Uterus (tissue), 4 donors: Measurements from ENCODE around the gene SWT1. TPM values are rescaled to one million over a fixed set of nuclear protein-coding genes. Genes with fewer than 3 reads are reported as not detected.
"Not testable (repeated sequence)": the region's sequence is repeated elsewhere in the genome, so short reads cannot be mapped to it uniquely, and the experiment has no call there.

Source experiments
- DNase-seq, 2 donors: peaks; one replicate each; pipeline ENCODE4 v3.0.0-alpha.2; 2019 to 2020
- H3K27ac ChIP-seq, 2 donors: fragments of 200-600 bp; sonication (generic); 1 replicate in 1 of 2; 2 replicates in 1 of 2; pipeline ENCODE4 v1.5.1; 2016 to 2018
- H3K27me3 ChIP-seq, 2 donors: fragments of 200-600 bp; sonication (generic); one replicate each; pipeline ENCODE4 v1.5.1; 2018 to 2019; ENCODE audit warnings: control low read depth in 1 of 2
- H3K36me3 ChIP-seq, 2 donors: fragments of 200-600 bp; sonication (generic); one replicate each; pipeline ENCODE4 v1.5.1; 2019; ENCODE audit warnings: control low read depth in 1 of 2
- H3K4me1 ChIP-seq, 2 donors: fragments of 200-600 bp; sonication (generic); one replicate each; pipeline ENCODE4 v1.5.1; 2018 to 2019; ENCODE audit warnings: control low read depth in 1 of 2
- H3K4me3 ChIP-seq, 2 donors: fragments of 200-600 bp; sonication (generic); 1 replicate in 1 of 2; 2 replicates in 1 of 2; pipeline ENCODE4 v1.5.1; 2018 to 2019; ENCODE audit warnings: mild to moderate bottlenecking in 1 of 2
- H3K9me3 ChIP-seq, 2 donors: fragments of 200-600 bp; sonication (generic); one replicate each; pipeline ENCODE4 v1.5.1; 2019; ENCODE audit warnings: control low read depth in 1 of 2
- CTCF ChIP-seq, 4 experiments: fragments of 200-600 bp in 2 of 4; fragments of 450-650 bp in 2 of 4; sonication (generic) in 2 of 4; IDR thresholded peaks; one replicate each; pipeline ENCODE4 v1.5.1; 2016 to 2019; ENCODE audit warnings: antibody characterized with exemption in 4 of 4, mild to moderate bottlenecking in 2 of 4, moderate library complexity in 1 of 4
- POLR2A ChIP-seq, 2 donors: fragments of 450-650 bp; IDR thresholded peaks; one replicate each; pipeline ENCODE4 v1.6.1; 2016; ENCODE audit warnings: antibody characterized with exemption in 2 of 2, mild to moderate bottlenecking in 1 of 2, moderate library complexity in 1 of 2
- intact Hi-C: fragments of 100-400 bp; cut with DNase I; formaldehyde crosslinking; loops from one replicate; pipeline ENCODE4 v1.15.1; 2023; ENCODE audit warnings: low total_unique reads
- total RNA-seq, 4 donors: library from RNA; depleted of rRNA in 3 of 4; stranded (reverse); fragments of >200 nt in 3 of 4; gene quantifications; one replicate each; pipeline versions ENCODE4 v1.1.0 to v1.2.4, GENCODE V29; 2014 to 2023
- donor health status: DM: yes; HTN: yes; CAD: no.

The SWT1 gene
- total RNA-seq, 4 donors from 2014 or later = 9.2 to 29.4 (median 17.5) TPM

- no peaks in the 10 kb centered on the region for H3K36me3 ChIP-seq
- DNase-seq = peak in 1 of 2 donors; percentile 18
- no peaks in the 10 kb centered on the region for H3K27me3 ChIP-seq
- no peak for TF ChIP-seq POLR2A (IDR thresholded peaks at IDR 0.05)
- peak; percentile 27 to 44 (median 32) for TF ChIP-seq CTCF (IDR thresholded peaks at IDR 0.05)
- H3K27ac ChIP-seq = no peak overlapping the region
- no peaks in the 10 kb centered on the region for H3K9me3 ChIP-seq
- no peaks in the 10 kb centered on the region for H3K4me1 ChIP-seq
- no peak overlapping the region for H3K4me3 ChIP-seq
- intact Hi-C loops = no loop called here
Measured at GRCh38 chr1:185170291-185170848, 13.4 kb downstream of the SWT1 start.

GRCh38 chr1:185193756-185194155 lies 36.8 kb downstream of the SWT1 start:
- H3K4me3 ChIP-seq = no peak overlapping the region
- no peaks in the 10 kb centered on the region for H3K27me3 ChIP-seq
- TF ChIP-seq POLR2A (IDR thresholded peaks at IDR 0.05) (no peak), CTCF (IDR thresholded peaks at IDR 0.05) (no peak)
- no peaks in the 10 kb centered on the region for H3K36me3 ChIP-seq
- DNase-seq = no peak
- H3K9me3 ChIP-seq = no peaks in the 10 kb centered on the region
- no peak overlapping the region for H3K27ac ChIP-seq
- no peaks in the 10 kb centered on the region for H3K4me1 ChIP-seq
- intact Hi-C loops = no loop called here

- intact Hi-C loops = not testable (repeated sequence)
Measured at GRCh38 chr1:185198712-185199111, 41.7 kb downstream of the SWT1 start.

GRCh38 chr1:185200889-185201288 lies 43.9 kb downstream of the SWT1 start:
- DNase-seq = no peak
- TF ChIP-seq CTCF (IDR thresholded peaks at IDR 0.05) (no peak), POLR2A (IDR thresholded peaks at IDR 0.05) (no peak)
- H3K27ac ChIP-seq = no peak overlapping the region
- no peak overlapping the region for H3K4me3 ChIP-seq
- H3K36me3 ChIP-seq = no peaks in the 10 kb centered on the region
- intact Hi-C loops = no loop called here
- no peaks in the 10 kb centered on the region for H3K9me3 ChIP-seq
- H3K4me1 ChIP-seq = no peaks in the 10 kb centered on the region
- no peaks in the 10 kb centered on the region for H3K27me3 ChIP-seq

More at GRCh38 chr1:185198712-185199111, 41.7 kb downstream of the SWT1 start:
- not testable (repeated sequence) for H3K4me1 ChIP-seq, H3K9me3 ChIP-seq, H3K36me3 ChIP-seq, DNase-seq, H3K4me3 ChIP-seq, H3K27me3 ChIP-seq, H3K27ac ChIP-seq

- Histone ChIP-seq H3K36me3 (no peaks in the 10 kb centered on the region), H3K4me1 (no peaks in the 10 kb centered on the region), H3K4me3 (no peak overlapping the region), H3K27ac (no peak overlapping the region), H3K9me3 (no peaks in the 10 kb centered on the region), H3K27me3 (no peaks in the 10 kb centered on the region)
- TF ChIP-seq CTCF (IDR thresholded peaks at IDR 0.05) (no peak), POLR2A (IDR thresholded peaks at IDR 0.05) (no peak)
- intact Hi-C loops = no loop called here
- DNase-seq = no peak
Measured at GRCh38 chr1:185207170-185207569, 50.2 kb downstream of the SWT1 start.
